Fibroblast of skin of right quadriceps (primary cell): Measurements from ENCODE around the gene ZNF626.
"Not testable (repeated sequence)": the region's sequence is repeated elsewhere in the genome, so short reads cannot be mapped to it uniquely, and the experiment has no call there.

Experiments used
- DNase-seq: peaks from one replicate; pipeline ENCODE4 v3.0.0-alpha.2; 2013

Gene ZNF626

GRCh38 chr19:20661150-20661819, at the start of gene ZNF626:
Gene ZNF626, minus strand, starts transcription at chr19:20661571. Its CDS starts 125 bp downstream, at chr19:20661446.
- DNase-seq, result peak; percentile 97

- DNase-seq, result no peak
Observed at GRCh38 chr19:20669263-20669662, 7.9 kb upstream of the ZNF626 start.

- DNase-seq, result no peak
Observed at GRCh38 chr19:20667281-20667680, 5.9 kb upstream of the ZNF626 start.

- no peak for DNase-seq
Observed at GRCh38 chr19:20664901-20665781, 3.8 kb upstream of the ZNF626 start.

GRCh38 chr19:20664475-20664874, 3.1 kb upstream of the ZNF626 start:
- not testable (repeated sequence) for DNase-seq

GRCh38 chr19:20662421-20663105, 1.2 kb upstream of the ZNF626 start:
- DNase-seq, result no peak

GRCh38 chr19:20660473-20661140, 764 bp downstream of the ZNF626 start:
- DNase-seq, result peak; percentile 9

- no peak for DNase-seq
Observed at GRCh38 chr19:20640545-20640944, 20.8 kb downstream of the ZNF626 start.

GRCh38 chr19:20640023-20640422, 21.3 kb downstream of the ZNF626 start:
- DNase-seq, result no peak

- not testable (repeated sequence) for DNase-seq
Observed at GRCh38 chr19:20624560-20624959, 36.8 kb downstream of the ZNF626 start.

GRCh38 chr19:20616071-20616470, 45.3 kb downstream of the ZNF626 start:
- no peak for DNase-seq

GRCh38 chr19:20614971-20615370, 46.4 kb downstream of the ZNF626 start:
- DNase-seq, result not testable (repeated sequence)

GRCh38 chr19:20612711-20613316, 48.6 kb downstream of the ZNF626 start:
- DNase-seq, result no peak

- DNase-seq, result no peak
Observed at GRCh38 chr19:20611866-20612265, 49.5 kb downstream of the ZNF626 start.

- DNase-seq, result no peak
Observed at GRCh38 chr19:20607943-20608342, 53.4 kb downstream of the ZNF626 start.
